GM12878 (cell line): ENCODE measurements around the gene PRIM1. TPM values are rescaled to one million over a fixed set of nuclear protein-coding genes. Genes with fewer than 3 reads are reported as not detected.
A peak's percentile ranks its signal among the peaks of the same experiment; 100 is the strongest.

ENCODE experiments used
- ATAC-seq: fragments of 200-7000 bp; cut with Tn5 transposase; 3 replicates; pipeline ENCODE4 v1.9.1; 2020; ENCODE audit warnings: mild to moderate bottlenecking, moderate library complexity
- BruUV-seq: library from RNA; stranded (reverse); fragments of 400-500 nt; replicated peaks from 2 replicates; lab custom pipeline; 2021; lab: Mats Ljungman, UMichigan
- CTCF ChIA-PET: fragments of 300-600 bp; sonication (Branson Sonifier 250); formaldehyde crosslinking; extraction: SDS; loops from one replicate; lab custom pipeline; 2021; ENCODE audit warnings: inconsistent platforms; lab: Yijun Ruan, JAX
- POLR2A ChIA-PET: fragments of 350-600 bp; formaldehyde crosslinking; extraction: SDS; loops from one replicate; lab custom pipeline; 2021; ENCODE audit warnings: inconsistent platforms; lab: Charles Lee
- RAD21 ChIA-PET: fragments of 300-600 bp; sonication (Branson Sonifier 250); formaldehyde crosslinking; loops from one replicate; lab custom pipeline; 2023; ENCODE audit warnings: antibody characterized with exemption; ENCODE audit not compliant: unreplicated experiment; lab: Charles Lee
- SMC1A ChIA-PET: fragments of 300-600 bp; sonication (Branson Sonifier 250); formaldehyde crosslinking; loops from one replicate; lab custom pipeline; 2023; ENCODE audit not compliant: unreplicated experiment, uncharacterized antibody; lab: Charles Lee
- DNase-seq: peaks from one replicate; pipeline ENCODE4 v3.0.0-alpha.2; 2011; ENCODE audit warnings: low read depth, low spot score
- FAIRE-seq: peaks from 3 replicates; lab custom pipeline; 2011; peaks lifted over from hg19 to GRCh38; lab: Jason Lieb, UNC
- H2AFZ ChIP-seq: 2 replicates; pipeline ENCODE4 v1.6.0; 2011; ENCODE audit warnings: low read depth, low read length, control low read depth; ENCODE audit not compliant: control insufficient read depth
- H3K27ac ChIP-seq: 2 replicates; pipeline ENCODE4 v1.5.1; 2011; ENCODE audit warnings: control low read depth; ENCODE audit not compliant: control insufficient read depth, insufficient read depth
- H3K27me3 ChIP-seq, 2 experiments: replicated peaks in 1 of 2; 2 replicates each; pipeline versions ENCODE4 v1.6.0 to v1.6.1; 2011; ENCODE audit warnings: low read length in 1 of 2; ENCODE audit not compliant: control insufficient read depth in 2 of 2, insufficient read depth in 2 of 2
- H3K36me3 ChIP-seq, 2 experiments: 2 replicates each; pipeline ENCODE4 v1.5.1; 2011; ENCODE audit warnings: low read length in 1 of 2; ENCODE audit not compliant: control insufficient read depth in 2 of 2, insufficient read depth in 2 of 2
- H3K4me1 ChIP-seq: 2 replicates; pipeline ENCODE4 v1.6.1; 2011; ENCODE audit warnings: mild to moderate bottlenecking, low read length, moderate library complexity, mixed read lengths; ENCODE audit not compliant: control insufficient read depth, insufficient read depth
- H3K4me2 ChIP-seq: 2 replicates; pipeline ENCODE4 v1.6.0; 2011; ENCODE audit warnings: control low read depth; ENCODE audit not compliant: control insufficient read depth, insufficient read depth
- H3K4me3 ChIP-seq: fragments of 200-600 bp; sonication (generic); 2 replicates; pipeline ENCODE4 v1.5.1; 2016
- H3K79me2 ChIP-seq: 2 replicates; pipeline ENCODE4 v1.6.0; 2011; ENCODE audit warnings: low read length; ENCODE audit not compliant: control insufficient read depth, insufficient read depth
- H3K9ac ChIP-seq: 2 replicates; pipeline ENCODE4 v1.8.0; 2011; ENCODE audit warnings: low read length, control low read depth, mixed read lengths; ENCODE audit not compliant: control insufficient read depth, insufficient read depth
- H3K9me3 ChIP-seq: replicated peaks from 3 replicates; pipeline ENCODE4 v1.5.1; 2011; ENCODE audit warnings: mild to moderate bottlenecking, low read length; ENCODE audit not compliant: control insufficient read depth, insufficient read depth
- H4K20me1 ChIP-seq: 2 replicates; pipeline ENCODE4 v1.6.0; 2011; ENCODE audit not compliant: control insufficient read depth, insufficient read depth
- CREB1 ChIP-seq: IDR thresholded peaks from 2 replicates; pipeline ENCODE4 v1.6.1; 2012; ENCODE audit warnings: low read depth, mild to moderate bottlenecking, inconsistent platforms
- DPF2 ChIP-seq: fragments of 450-650 bp; IDR thresholded peaks from 2 replicates; pipeline ENCODE4 v1.6.1; 2017; ENCODE audit warnings: mild to moderate bottlenecking
- EP300 ChIP-seq, 2 experiments: fragments of 150-350 bp in 1 of 2; IDR thresholded peaks; 2 replicates each; pipeline ENCODE4 v1.6.1; 2011 to 2012; ENCODE audit warnings: low read depth in 2 of 2, low read length in 2 of 2, borderline replicate concordance in 1 of 2, improper control_type of control experiment in 1 of 2, inconsistent platforms in 1 of 2; ENCODE audit not compliant: control insufficient read depth in 1 of 2
- FOXK2 ChIP-seq: fragments of 450-650 bp; IDR thresholded peaks from 2 replicates; pipeline ENCODE4 v1.6.1; 2017; ENCODE audit warnings: mild to moderate bottlenecking, moderate library complexity
- LARP7 ChIP-seq: fragments of 450-650 bp; IDR thresholded peaks from 2 replicates; pipeline ENCODE4 v1.6.1; 2017; ENCODE audit warnings: mild to moderate bottlenecking
- MXI1 ChIP-seq: fragments of 150-350 bp; IDR thresholded peaks from 2 replicates; pipeline ENCODE4 v1.6.1; 2011; ENCODE audit warnings: low read depth, mild to moderate bottlenecking, inconsistent platforms, low read length, improper control_type of control experiment
- NFYB ChIP-seq: IDR thresholded peaks from 2 replicates; pipeline ENCODE4 v1.6.1; 2011; ENCODE audit warnings: low read depth, mild to moderate bottlenecking, low read length, improper control_type of control experiment, moderate library complexity; ENCODE audit not compliant: insufficient read depth
- NRF1 ChIP-seq: conservative IDR thresholded peaks from 2 replicates; pipeline ENCODE4 v1.6.1; 2011; ENCODE audit warnings: mild to moderate bottlenecking, low read depth, low read length, improper control_type of control experiment
- SMC3 ChIP-seq: IDR thresholded peaks from 2 replicates; pipeline ENCODE4 v1.6.1; 2011; ENCODE audit warnings: low read length, improper control_type of control experiment, borderline replicate concordance
- TCF12 ChIP-seq: IDR thresholded peaks from 2 replicates; pipeline ENCODE4 v1.6.1; 2011; ENCODE audit warnings: low read depth, mild to moderate bottlenecking, low read length
- ZBTB33 ChIP-seq: fragments of 450-650 bp; IDR thresholded peaks from 2 replicates; pipeline ENCODE4 v1.6.1; 2017; ENCODE audit warnings: mild to moderate bottlenecking
- WGBS: methylation state at CpG from one replicate; pipeline ENCODE4 v1.1.6; 2016; ENCODE audit warnings: low lambda C conversion rate; ENCODE audit not compliant: insufficient replicate concordance, insufficient coverage; ENCODE audit errors: missing lambda C conversion rate; 5-methylcytosine and 5-hydroxymethylcytosine counted together
- in situ Hi-C: fragments of 300-500 bp; cut with MboI; formaldehyde crosslinking; loops from 9 replicates; pipeline ENCODE4 v1.14.3; 2018; ENCODE audit warnings: mixed read lengths
- intact Hi-C: fragments of 100-400 bp; cut with micrococcal nuclease; formaldehyde crosslinking; loops from one replicate; pipeline ENCODE4 v1.14.2; 2022; ENCODE audit not compliant: unreplicated experiment
- polyA plus RNA-seq, 11 experiments: library from polyadenylated mRNA; depleted of rRNA in 4 of 11; unstranded in 6 of 11; stranded (reverse) in 5 of 11; fragments of >200 nt; fragmentation: Nextera tagmentation in 4 of 11; fragmentation: Illumina TruSeq in 1 of 11; extraction: Ambion mirVana in 4 of 11; extraction: Trizol in 1 of 11; gene quantifications; 1 replicate in 1 of 11; 2 replicates in 10 of 11; pipeline versions ENCODE4 v1.2.1 to v1.2.3, GENCODE V29; 2011 to 2016; ENCODE audit warnings: inconsistent platforms in 2 of 11, missing spikeins in 2 of 11, low read depth in 1 of 11
- total RNA-seq, 4 experiments: library from RNA; depleted of rRNA in 3 of 4; stranded (reverse); fragments of >200 nt in 3 of 4; fragmentation: Illumina TruSeq in 1 of 4; extraction: Trizol in 1 of 4; gene quantifications; 2 replicates each; pipeline versions ENCODE4 v1.2.1 to v1.2.3, GENCODE V29; 2013 to 2021
- TF ChIP-seq, protein P1 (sequence below): fragments of 450-650 bp; IDR thresholded peaks from 2 replicates; pipeline ENCODE4 v1.6.1; 2016; ENCODE audit warnings: mild to moderate bottlenecking

Gene PRIM1
- total and polyA plus RNA-seq, 10 of the 15 experiments (the other 5 are each of a cell fraction or from before 2014, with no cell fraction given), result 27.1 to 70.6 (median 55.7) TPM

DNA sequence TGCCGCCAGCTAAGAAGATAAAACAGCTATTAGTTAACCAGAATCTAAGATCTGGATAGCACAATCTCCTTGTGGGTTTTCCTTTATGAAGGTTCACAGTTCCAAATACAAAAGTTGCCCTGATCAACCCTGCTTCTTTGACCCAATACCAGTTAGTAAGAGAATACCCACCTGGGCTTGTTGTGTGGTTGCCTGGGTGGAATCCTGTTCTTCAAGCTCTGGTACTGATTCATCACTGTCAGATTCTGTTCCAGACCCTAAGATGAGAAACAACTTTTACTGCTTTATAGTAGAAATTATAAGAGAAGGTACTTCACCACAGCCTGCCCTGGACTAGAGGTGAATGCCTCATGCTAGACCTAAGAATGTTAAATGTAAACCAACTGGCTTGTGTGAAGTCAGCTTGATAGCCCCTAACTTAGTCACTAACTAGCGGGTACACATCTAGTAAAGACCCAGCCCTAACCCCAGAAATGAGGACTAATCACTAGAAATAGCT is 37.6 kb downstream of the PRIM1 start:
- ChIA-PET SMC1A (no interaction called here), POLR2A (interaction anchor here (1.0 to 1.2 kb wide), 2 partner anchors 9 to 22 kb away, joined by 3 to 7 read pairs; no protein-coding TSS in a partner anchor), RAD21 (interaction anchor here (0.8 kb wide), 1 partner anchor 11 kb away, joined by 3 read pairs; the partner anchor contains the start of gene NACA), CTCF (no interaction called here)
- no peak overlapping the region for H2AFZ ChIP-seq
- no peak overlapping the region for H3K27ac ChIP-seq
- H3K9ac ChIP-seq, result no peak overlapping the region
- H3K27me3 ChIP-seq, result no peaks in the 10 kb centered on the region
- 100% methylated on average over 2 of the region's 2 CpGs for WGBS
- H4K20me1 ChIP-seq, result peaks cover 21% of the 10 kb centered on the region
- peaks cover 17% of the 10 kb centered on the region; the same call in 1 of the 2 replicates for H3K4me1 ChIP-seq
- TF ChIP-seq TCF12, result no peak
- TF ChIP-seq DPF2, result no peak
- no peak for TF ChIP-seq MXI1
- no peak for TF ChIP-seq NRF1
- TF ChIP-seq ZBTB33, result no peak
- TF ChIP-seq LARP7, result no peak
- no peak for TF ChIP-seq NFYB
- no peak for TF ChIP-seq EP300 (IDR thresholded peaks at IDR 0.05; ENCODE audit: borderline replicate concordance in 1 of 2, control insufficient read depth in 1 of 2, low read depth in 2 of 2, low read length in 2 of 2)
- no peak for TF ChIP-seq SMC3
- TF ChIP-seq CREB1, result no peak
- TF ChIP-seq, protein P1, sequence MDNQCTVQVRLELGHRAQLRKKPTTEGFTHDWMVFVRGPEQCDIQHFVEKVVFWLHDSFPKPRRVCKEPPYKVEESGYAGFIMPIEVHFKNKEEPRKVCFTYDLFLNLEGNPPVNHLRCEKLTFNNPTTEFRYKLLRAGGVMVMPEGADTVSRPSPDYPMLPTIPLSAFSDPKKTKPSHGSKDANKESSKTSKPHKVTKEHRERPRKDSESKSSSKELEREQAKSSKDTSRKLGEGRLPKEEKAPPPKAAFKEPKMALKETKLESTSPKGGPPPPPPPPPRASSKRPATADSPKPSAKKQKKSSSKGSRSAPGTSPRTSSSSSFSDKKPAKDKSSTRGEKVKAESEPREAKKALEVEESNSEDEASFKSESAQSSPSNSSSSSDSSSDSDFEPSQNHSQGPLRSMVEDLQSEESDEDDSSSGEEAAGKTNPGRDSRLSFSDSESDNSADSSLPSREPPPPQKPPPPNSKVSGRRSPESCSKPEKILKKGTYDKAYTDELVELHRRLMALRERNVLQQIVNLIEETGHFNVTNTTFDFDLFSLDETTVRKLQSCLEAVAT, result no peak
- no peak for TF ChIP-seq FOXK2
- no peak overlapping the region for H3K4me3 ChIP-seq
- peaks cover 41% of the 10 kb centered on the region for H3K79me2 ChIP-seq
- H3K36me3 ChIP-seq, result peaks cover 21 to 34% of the 10 kb centered on the region in 2 experiments
- in situ Hi-C loops (no loop called here), intact Hi-C loops (no loop called here)
- no TSS peak for BruUV-seq
- H3K9me3 ChIP-seq, result no peaks in the 10 kb centered on the region
- H3K4me2 ChIP-seq, result no peak overlapping the region
- no peak for DNase-seq
- peak; percentile 57 for FAIRE-seq
- no peak for ATAC-seq
